Measurements from ENCODE around the gene ALG2. TPM values are rescaled to one million over a fixed set of nuclear protein-coding genes. Genes with fewer than 3 reads are reported as not detected.

Gene ALG2
- total RNA-seq, 2 experiments from 2014 or later = 19.9 to 22.0 TPM

DNA sequence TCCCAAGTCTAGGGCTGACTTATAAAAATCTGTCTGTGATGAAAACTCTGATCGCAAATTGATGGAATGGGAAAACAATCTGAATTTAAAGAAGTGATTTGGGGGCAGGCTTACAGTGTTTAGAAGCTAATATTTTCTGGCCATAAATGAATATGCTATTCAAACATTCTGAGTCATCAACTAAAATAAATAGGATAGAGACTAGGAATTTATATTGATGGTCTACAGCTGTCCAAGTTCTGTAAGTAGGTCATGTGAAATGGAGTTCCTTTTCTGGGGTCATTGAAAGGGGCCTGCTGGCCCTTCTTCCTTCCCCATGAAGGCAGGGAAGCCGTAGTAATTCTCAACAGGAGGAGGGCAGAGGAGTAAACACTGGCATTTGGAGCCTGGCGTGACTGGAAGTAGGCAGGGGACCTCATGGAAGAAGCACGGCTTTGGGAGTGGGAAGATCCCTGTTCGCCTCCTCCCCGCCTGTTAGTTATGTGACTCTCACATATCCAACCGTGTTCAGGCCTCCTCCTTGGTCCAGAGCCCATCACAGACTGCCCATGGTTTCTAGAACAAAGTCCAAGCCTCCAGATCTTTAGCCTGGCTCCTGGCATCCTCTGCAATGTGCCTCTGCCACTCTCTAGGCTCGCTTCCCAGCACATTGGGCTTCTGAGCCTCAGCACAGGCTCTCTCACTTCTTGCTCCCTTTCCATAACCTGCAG is 31.7 kb downstream of the ALG2 start:
- Mint-ChIP-seq H3K27me3 (ENCODE audit: low read depth) (no peaks in the 10 kb centered on the region), H3K4me3 (no peak overlapping the region), H3K4me1 (ENCODE audit: low read depth) (peaks cover 34% of the 10 kb centered on the region), H3K36me3 (ENCODE audit: low read depth) (no peaks in the 10 kb centered on the region), H3K9me3 (ENCODE audit: insufficient read depth) (no peaks in the 10 kb centered on the region), H3K27ac (no peak overlapping the region)
- CTCF ChIA-PET = interaction anchor here (1.0 to 2.5 kb wide), 3 partner anchors 31 to 58 kb away, joined by 3 to 12 read pairs (median 3); no protein-coding TSS in a partner anchor
- POLR2A ChIA-PET = no interaction called here
- no peak for ATAC-seq
- no peak for DNase-seq

DNA sequence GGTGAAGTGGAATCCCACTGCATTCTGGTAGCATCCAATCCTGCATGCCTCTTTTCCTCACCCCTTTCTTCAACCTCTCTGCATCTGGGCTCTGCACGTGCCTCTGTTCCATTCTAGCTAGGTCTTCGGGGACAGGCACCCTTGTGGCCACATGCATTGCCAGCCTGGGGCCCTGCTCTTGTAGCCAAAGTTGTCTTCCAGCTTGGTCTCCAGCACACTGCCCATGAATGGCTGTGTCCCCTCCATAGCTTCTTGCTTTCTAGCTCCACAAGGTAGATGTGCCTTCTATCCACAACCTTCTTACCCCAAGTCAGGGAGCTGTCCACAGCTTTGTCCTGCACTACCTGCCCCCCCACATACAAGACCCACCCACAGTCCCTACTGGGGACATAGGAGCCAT is 32.6 kb downstream of the ALG2 start:
- ChIA-PET CTCF (interaction anchor here (1.4 to 9.2 kb wide), 2 partner anchors 25 to 32 kb away, joined by 3 to 115 read pairs; no protein-coding TSS in a partner anchor), POLR2A (no interaction called here)
- Mint-ChIP-seq H3K4me3 (no peak overlapping the region), H3K27ac (no peak overlapping the region), H3K36me3 (ENCODE audit: low read depth) (no peaks in the 10 kb centered on the region), H3K9me3 (ENCODE audit: insufficient read depth) (no peaks in the 10 kb centered on the region), H3K4me1 (ENCODE audit: low read depth) (peaks cover 38% of the 10 kb centered on the region), H3K27me3 (ENCODE audit: low read depth) (no peaks in the 10 kb centered on the region)
- no peak for ATAC-seq
- no peak for DNase-seq

DNA sequence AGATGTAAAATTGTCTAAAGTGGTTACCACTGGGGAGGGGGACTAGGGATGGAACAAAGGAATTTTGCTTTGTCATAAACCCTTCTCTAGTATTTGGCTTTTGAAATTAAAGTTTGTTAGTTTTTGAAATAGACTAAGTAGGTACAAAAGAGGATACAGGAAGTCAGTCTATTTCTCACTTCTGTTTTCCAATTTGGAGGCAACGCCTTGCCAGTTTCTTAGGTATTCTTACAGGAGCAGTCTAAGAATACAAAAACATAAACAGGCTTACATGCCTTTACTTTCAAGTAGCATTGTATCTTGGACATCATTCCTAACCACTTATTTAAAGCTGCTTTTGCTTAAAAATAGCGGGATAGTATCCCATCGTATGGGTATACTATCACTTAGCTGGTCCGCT is 34.4 kb downstream of the ALG2 start:
- no peak for DNase-seq
- H3K4me3 Mint-ChIP-seq = no peak overlapping the region
- H3K36me3 Mint-ChIP-seq (ENCODE audit: low read depth) = no peaks in the 10 kb centered on the region
- no peaks in the 10 kb centered on the region for H3K27me3 Mint-ChIP-seq (ENCODE audit: low read depth)
- POLR2A ChIA-PET = interaction anchor here (1.0 kb wide), 1 partner anchor 35 kb away, joined by 4 read pairs; the partner anchor contains the start of genes ALG2 and SEC61B
- CTCF ChIA-PET = interaction anchor here (1.0 to 9.2 kb wide), 8 partner anchors 9 to 637 kb away, joined by 3 to 115 read pairs (median 4); partner anchors contain the start of gene SEC61B
- peaks cover 41% of the 10 kb centered on the region for H3K4me1 Mint-ChIP-seq (ENCODE audit: low read depth)
- ATAC-seq = no peak
- no peak overlapping the region for H3K27ac Mint-ChIP-seq
- no peaks in the 10 kb centered on the region for H3K9me3 Mint-ChIP-seq (ENCODE audit: insufficient read depth)

DNA sequence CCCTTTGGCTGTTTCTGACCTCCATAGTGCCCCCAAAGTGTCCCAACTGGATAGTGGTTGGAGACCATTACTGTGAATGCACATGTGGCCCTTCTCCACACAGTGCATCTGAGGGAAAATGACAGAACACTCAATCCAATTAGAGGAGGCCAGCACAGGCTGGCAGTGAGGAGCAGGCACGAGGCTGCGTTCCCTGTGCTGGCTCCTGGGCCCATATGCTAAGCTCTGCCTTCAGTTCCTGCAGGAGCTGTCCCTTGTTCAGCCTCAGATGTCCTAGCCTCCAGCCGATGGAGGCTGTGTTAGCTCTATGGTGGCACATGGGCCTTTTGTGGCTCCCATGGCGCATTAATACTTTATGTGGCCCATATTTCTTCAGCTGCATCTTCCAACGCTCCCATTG is 35.8 kb downstream of the ALG2 start:
- ChIA-PET POLR2A (no interaction called here), CTCF (interaction anchor here (0.8 to 9.2 kb wide), 13 partner anchors 10 to 776 kb away, joined by 3 to 115 read pairs (median 5); partner anchors contain the start of genes ALG2 and SEC61B)
- Mint-ChIP-seq H3K4me1 (ENCODE audit: low read depth) (peaks cover 52% of the 10 kb centered on the region), H3K36me3 (ENCODE audit: low read depth) (no peaks in the 10 kb centered on the region), H3K27ac (no peak overlapping the region), H3K4me3 (no peak overlapping the region), H3K27me3 (ENCODE audit: low read depth) (no peaks in the 10 kb centered on the region), H3K9me3 (ENCODE audit: insufficient read depth) (no peaks in the 10 kb centered on the region)
- DNase-seq (no peak), ATAC-seq (no peak)

DNA sequence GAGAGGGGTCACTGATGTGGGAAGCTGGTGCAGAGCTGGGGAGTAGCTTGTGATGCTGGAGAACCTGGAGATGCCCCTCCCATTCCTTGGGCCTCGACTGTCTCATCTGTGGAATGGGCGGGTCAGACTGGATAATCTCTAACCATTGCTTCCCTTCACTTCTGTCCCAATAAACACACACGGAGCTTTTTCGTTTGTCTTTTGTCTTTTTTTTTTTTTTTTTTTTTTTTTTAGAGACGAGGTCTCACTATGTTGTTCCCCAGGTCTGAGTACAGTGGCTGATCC is 36.5 kb downstream of the ALG2 start:
- Mint-ChIP-seq H3K9me3 (ENCODE audit: insufficient read depth) (no peaks in the 10 kb centered on the region), H3K4me1 (ENCODE audit: low read depth) (peaks cover 59% of the 10 kb centered on the region), H3K36me3 (ENCODE audit: low read depth) (no peaks in the 10 kb centered on the region), H3K27me3 (ENCODE audit: low read depth) (no peaks in the 10 kb centered on the region), H3K27ac (no peak overlapping the region), H3K4me3 (no peak overlapping the region)
- DNase-seq = no peak
- POLR2A ChIA-PET = interaction anchor here (1.7 kb wide), 1 partner anchor 37 kb away, joined by 8 read pairs; the partner anchor contains the start of genes ALG2 and SEC61B
- no peak for ATAC-seq
- CTCF ChIA-PET = interaction anchor here (1.0 to 9.2 kb wide), 31 partner anchors 9 to 1251 kb away, joined by 3 to 115 read pairs (median 5); partner anchors contain the start of genes ALG2, NR4A3 and SEC61B

DNA sequence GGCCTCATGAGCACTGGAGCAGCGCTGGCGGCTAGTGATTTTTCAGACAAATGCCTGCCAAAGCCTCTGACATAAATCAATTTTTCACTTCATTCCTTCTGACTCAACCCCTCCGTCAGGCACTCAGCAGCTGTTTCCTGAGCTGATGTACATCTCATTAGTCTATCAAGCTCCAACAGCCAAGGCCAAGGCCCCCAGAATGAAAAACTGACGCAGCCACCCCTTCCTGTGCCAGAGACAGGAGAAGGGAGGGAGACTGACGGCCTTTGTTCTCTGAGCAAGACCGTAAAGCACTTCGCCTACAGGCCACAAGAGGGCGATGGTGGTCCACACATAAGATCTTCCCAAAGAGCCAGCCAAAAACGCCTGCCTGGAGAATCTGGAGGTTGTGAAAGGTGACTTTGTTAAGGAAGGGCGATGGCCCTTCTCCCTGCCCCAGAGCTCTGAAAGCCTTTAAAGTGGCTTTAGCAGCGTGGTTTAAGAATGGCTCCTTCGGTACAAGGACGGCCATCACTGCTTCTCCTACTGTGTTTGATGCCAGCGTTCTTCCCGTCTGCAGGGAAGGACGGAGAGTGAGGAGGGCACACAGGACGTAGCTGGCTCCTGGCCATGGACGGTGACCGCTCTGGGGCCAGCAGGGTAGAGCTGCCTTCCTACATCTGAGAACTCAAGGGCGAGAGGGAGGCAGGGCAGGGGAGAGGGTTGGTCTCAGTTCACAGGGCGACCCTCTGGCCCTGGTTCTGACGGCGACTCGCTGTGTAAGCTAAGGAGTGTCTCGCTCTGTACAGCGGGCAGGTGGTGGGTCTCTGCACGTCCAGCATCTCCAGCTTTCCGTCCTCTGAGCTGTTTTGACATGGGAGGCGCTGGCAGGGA is 37.0 kb downstream of the ALG2 start:
- Mint-ChIP-seq H3K4me3 (no peak overlapping the region), H3K4me1 (ENCODE audit: low read depth) (peaks cover 64% of the 10 kb centered on the region), H3K27me3 (ENCODE audit: low read depth) (no peaks in the 10 kb centered on the region), H3K27ac (peak overlapping the region; percentile 82), H3K9me3 (ENCODE audit: insufficient read depth) (no peaks in the 10 kb centered on the region), H3K36me3 (ENCODE audit: low read depth) (no peaks in the 10 kb centered on the region)
- ATAC-seq = peak; percentile 77
- DNase-seq = peak; percentile 87
- POLR2A ChIA-PET = interaction anchor here (1.7 kb wide), 1 partner anchor 37 kb away, joined by 8 read pairs; the partner anchor contains the start of genes ALG2 and SEC61B
- CTCF ChIA-PET = interaction anchor here (0.6 to 9.2 kb wide), 41 partner anchors 9 to 1252 kb away, joined by 3 to 115 read pairs (median 4); partner anchors contain the start of genes ALG2, NR4A3 and SEC61B

DNA sequence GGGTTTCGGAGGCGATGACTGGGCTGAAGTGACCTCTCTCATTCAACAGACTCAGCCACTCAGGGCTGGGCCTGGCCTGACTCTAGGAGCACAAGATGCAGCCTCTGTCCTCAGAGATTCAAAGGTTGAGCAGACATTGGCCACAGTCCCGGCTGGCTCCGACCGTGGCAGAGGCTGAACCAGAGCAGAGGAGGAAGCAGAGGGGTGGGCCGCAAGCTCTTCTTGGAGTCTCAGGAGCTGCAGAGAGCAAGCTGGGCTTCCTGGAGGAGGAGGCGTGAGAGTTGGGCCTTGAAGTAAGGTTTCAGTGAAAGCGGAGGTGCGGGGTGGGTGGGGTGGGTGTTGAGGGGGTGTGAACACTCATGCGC is 37.6 kb downstream of the ALG2 start:
- ChIA-PET CTCF (interaction anchor here (0.6 to 9.2 kb wide), 34 partner anchors 8 to 1252 kb away, joined by 3 to 115 read pairs (median 4); partner anchors contain the start of genes ALG2, NR4A3 and SEC61B), POLR2A (interaction anchor here (1.7 kb wide), 1 partner anchor 38 kb away, joined by 8 read pairs; the partner anchor contains the start of genes ALG2 and SEC61B)
- peak; percentile 14 for ATAC-seq
- no peaks in the 10 kb centered on the region for H3K9me3 Mint-ChIP-seq (ENCODE audit: insufficient read depth)
- DNase-seq = no peak
- H3K27me3 Mint-ChIP-seq (ENCODE audit: low read depth) = no peaks in the 10 kb centered on the region
- peak overlapping the region; percentile 82 for H3K27ac Mint-ChIP-seq
- peaks cover 71% of the 10 kb centered on the region for H3K4me1 Mint-ChIP-seq (ENCODE audit: low read depth)
- no peaks in the 10 kb centered on the region for H3K36me3 Mint-ChIP-seq (ENCODE audit: low read depth)
- no peak overlapping the region for H3K4me3 Mint-ChIP-seq

DNA sequence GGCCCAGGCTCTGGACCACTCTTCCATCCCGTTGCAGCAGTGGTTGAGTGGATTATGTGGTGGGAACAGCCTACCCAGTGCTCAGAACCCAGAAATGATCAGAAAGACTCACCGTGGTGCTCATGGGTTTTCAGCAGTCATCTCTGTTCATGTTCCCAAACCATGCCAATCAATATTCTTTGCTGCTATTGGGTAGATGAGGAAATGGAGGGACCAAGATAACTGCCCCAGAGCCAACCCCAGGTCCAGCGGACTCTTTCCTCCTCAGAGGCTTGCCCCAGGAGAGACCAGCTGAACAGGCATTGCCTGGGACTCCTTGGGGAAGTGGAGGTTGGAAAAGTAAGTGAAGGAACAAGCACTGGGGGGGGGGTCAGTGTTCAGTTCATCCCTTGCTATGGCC is 38.1 kb downstream of the ALG2 start:
- no peaks in the 10 kb centered on the region for H3K36me3 Mint-ChIP-seq (ENCODE audit: low read depth)
- no peaks in the 10 kb centered on the region for H3K27me3 Mint-ChIP-seq (ENCODE audit: low read depth)
- H3K9me3 Mint-ChIP-seq (ENCODE audit: insufficient read depth) = no peaks in the 10 kb centered on the region
- ChIA-PET POLR2A (interaction anchor here (0.9 kb wide), 1 partner anchor 639 kb away, joined by 3 read pairs; no protein-coding TSS in a partner anchor), CTCF (interaction anchor here (0.9 to 9.2 kb wide), 20 partner anchors 11 to 1164 kb away, joined by 3 to 115 read pairs (median 6); partner anchors contain the start of genes ALG2, NR4A3 and SEC61B)
- DNase-seq (no peak), ATAC-seq (no peak)
- H3K27ac Mint-ChIP-seq = no peak overlapping the region
- no peak overlapping the region for H3K4me3 Mint-ChIP-seq
- H3K4me1 Mint-ChIP-seq (ENCODE audit: low read depth) = peaks cover 75% of the 10 kb centered on the region

DNA sequence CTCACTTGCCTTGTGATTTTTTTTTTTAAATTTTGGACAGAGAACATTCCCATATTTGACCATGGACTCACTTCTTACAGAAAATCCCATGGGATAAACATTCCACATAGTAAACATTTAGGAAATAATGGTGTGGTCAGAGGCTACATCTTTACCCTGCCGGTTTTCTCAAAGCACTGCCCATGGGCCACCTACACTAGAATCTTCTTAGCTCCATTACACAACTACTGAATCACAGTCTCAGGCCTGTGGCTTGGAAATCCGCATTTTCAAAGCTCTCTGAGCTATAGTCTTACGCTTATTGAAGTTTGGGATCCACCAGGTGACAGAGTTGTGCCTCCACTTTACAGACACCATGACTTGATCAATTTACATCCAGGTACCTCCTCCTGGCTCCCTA is 39.4 kb downstream of the ALG2 start:
- ChIA-PET CTCF (interaction anchor here (0.8 to 9.2 kb wide), 13 partner anchors 10 to 828 kb away, joined by 3 to 115 read pairs (median 7); partner anchors contain the start of genes ALG2 and SEC61B), POLR2A (interaction anchor here (1.0 to 2.9 kb wide), 3 partner anchors 11 to 39 kb away, joined by 3 to 7 read pairs (median 7); partner anchors contain the start of genes ALG2 and SEC61B)
- H3K36me3 Mint-ChIP-seq (ENCODE audit: low read depth) = no peaks in the 10 kb centered on the region
- DNase-seq (no peak), ATAC-seq (no peak)
- no peak overlapping the region for H3K27ac Mint-ChIP-seq
- peaks cover 76% of the 10 kb centered on the region for H3K4me1 Mint-ChIP-seq (ENCODE audit: low read depth)
- H3K9me3 Mint-ChIP-seq (ENCODE audit: insufficient read depth) = no peaks in the 10 kb centered on the region
- H3K4me3 Mint-ChIP-seq = no peak overlapping the region
- no peaks in the 10 kb centered on the region for H3K27me3 Mint-ChIP-seq (ENCODE audit: low read depth)

DNA sequence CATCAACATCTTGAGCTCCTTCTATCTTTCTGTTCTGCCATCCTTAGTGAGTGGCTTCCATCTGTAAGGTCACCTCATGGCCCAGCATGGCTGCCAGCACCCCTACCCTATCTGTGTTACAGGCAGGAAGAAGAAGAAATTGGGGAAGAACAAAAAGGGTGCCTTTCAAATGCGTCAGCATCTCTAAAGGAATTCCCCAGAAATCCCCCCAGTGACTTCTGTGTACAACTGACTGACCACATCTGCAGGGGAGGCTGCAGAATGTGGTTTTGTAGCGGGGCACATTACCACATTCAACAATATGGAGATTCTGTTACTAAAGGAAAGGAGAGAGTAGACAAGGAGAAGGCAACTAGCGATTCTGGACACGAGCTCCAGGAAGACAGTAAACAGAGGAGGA is 40.1 kb downstream of the ALG2 start:
- Mint-ChIP-seq H3K9me3 (ENCODE audit: insufficient read depth) (no peaks in the 10 kb centered on the region), H3K27me3 (ENCODE audit: low read depth) (no peaks in the 10 kb centered on the region), H3K27ac (peak overlapping the region; percentile 66), H3K36me3 (ENCODE audit: low read depth) (no peaks in the 10 kb centered on the region), H3K4me3 (no peak overlapping the region), H3K4me1 (ENCODE audit: low read depth) (peaks cover 69% of the 10 kb centered on the region)
- DNase-seq = peak; percentile 46
- ChIA-PET CTCF (interaction anchor here (1.3 to 9.2 kb wide), 9 partner anchors 9 to 643 kb away, joined by 3 to 115 read pairs (median 10); partner anchors contain the start of genes ALG2 and SEC61B), POLR2A (interaction anchor here (0.5 to 2.9 kb wide), 4 partner anchors 14 to 640 kb away, joined by 3 to 7 read pairs (median 6); partner anchors contain the start of genes ALG2 and SEC61B)
- ATAC-seq = peak; percentile 28

DNA sequence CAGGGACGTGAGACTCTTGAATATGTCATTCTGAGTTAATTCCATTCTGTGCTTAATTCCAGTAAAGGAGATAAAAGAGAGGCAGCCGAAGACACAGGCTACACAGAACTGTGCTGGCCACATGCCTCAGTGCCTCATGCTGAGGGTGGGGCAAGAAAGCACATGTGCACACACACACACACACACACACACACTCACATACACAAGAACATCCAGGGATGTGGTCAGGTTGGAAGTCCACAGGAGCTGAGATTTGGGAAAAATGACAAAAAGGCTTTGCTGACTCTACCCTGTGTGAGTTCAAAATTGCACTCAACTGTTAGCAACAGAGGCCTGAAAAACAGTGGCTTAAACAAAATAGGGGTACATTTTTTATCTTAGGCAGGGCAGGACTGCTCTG is 40.5 kb downstream of the ALG2 start:
- H3K4me1 Mint-ChIP-seq (ENCODE audit: low read depth) = peaks cover 65% of the 10 kb centered on the region
- ATAC-seq (no peak), DNase-seq (no peak)
- no peaks in the 10 kb centered on the region for H3K36me3 Mint-ChIP-seq (ENCODE audit: low read depth)
- H3K27me3 Mint-ChIP-seq (ENCODE audit: low read depth) = no peaks in the 10 kb centered on the region
- H3K27ac Mint-ChIP-seq = peak overlapping the region; percentile 66
- ChIA-PET POLR2A (interaction anchor here (0.5 to 2.9 kb wide), 4 partner anchors 14 to 641 kb away, joined by 3 to 7 read pairs (median 6); partner anchors contain the start of genes ALG2 and SEC61B), CTCF (interaction anchor here (1.5 to 9.2 kb wide), 6 partner anchors 9 to 85 kb away, joined by 5 to 115 read pairs (median 12); partner anchors contain the start of genes ALG2 and SEC61B)
- no peak overlapping the region for H3K4me3 Mint-ChIP-seq
- H3K9me3 Mint-ChIP-seq (ENCODE audit: insufficient read depth) = no peaks in the 10 kb centered on the region

Data from activated CD8-positive, alpha-beta T cell treated with anti-CD3 and anti-CD28 coated beads, Interleukin-2, amount 10 ng/mL, durations not matched to agents 7 days and 5 days (primary cell).